ENCODE measurements around the gene CDRT4. TPM values are rescaled to one million over a fixed set of nuclear protein-coding genes. Genes with fewer than 3 reads are reported as not detected.
A peak's percentile ranks its signal among the peaks of the same experiment; 100 is the strongest.

Gene CDRT4
- total RNA-seq, 1 experiment from 2014 or later: 0.80 TPM

- no peak for DNase-seq (ENCODE audit: low read depth)
Observed at GRCh38 chr17:15393414-15393813, 74.0 kb downstream of the CDRT4 start.

DNA sequence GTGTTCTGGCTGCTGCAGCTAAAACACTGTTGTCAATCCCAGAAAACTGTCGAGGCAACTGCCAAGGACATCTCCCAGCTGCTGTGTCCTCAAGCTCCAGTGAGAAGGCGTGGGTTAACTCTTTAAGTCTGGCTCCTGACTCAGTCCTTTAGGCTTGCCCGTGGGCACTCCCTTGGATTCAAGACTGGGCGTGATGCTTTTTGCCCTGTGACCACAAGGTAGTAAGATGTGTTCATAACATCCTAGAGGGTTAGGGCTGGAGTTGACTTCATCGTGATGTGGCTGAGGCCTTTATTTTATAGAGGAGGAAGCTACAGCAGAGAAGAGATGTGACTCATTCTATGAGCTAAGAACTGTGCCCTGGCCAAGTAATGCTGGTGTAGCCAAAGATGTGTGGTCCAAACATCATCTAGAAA is 75.1 kb downstream of the CDRT4 start:
- peak; percentile 83 for DNase-seq (ENCODE audit: low read depth)

DNA sequence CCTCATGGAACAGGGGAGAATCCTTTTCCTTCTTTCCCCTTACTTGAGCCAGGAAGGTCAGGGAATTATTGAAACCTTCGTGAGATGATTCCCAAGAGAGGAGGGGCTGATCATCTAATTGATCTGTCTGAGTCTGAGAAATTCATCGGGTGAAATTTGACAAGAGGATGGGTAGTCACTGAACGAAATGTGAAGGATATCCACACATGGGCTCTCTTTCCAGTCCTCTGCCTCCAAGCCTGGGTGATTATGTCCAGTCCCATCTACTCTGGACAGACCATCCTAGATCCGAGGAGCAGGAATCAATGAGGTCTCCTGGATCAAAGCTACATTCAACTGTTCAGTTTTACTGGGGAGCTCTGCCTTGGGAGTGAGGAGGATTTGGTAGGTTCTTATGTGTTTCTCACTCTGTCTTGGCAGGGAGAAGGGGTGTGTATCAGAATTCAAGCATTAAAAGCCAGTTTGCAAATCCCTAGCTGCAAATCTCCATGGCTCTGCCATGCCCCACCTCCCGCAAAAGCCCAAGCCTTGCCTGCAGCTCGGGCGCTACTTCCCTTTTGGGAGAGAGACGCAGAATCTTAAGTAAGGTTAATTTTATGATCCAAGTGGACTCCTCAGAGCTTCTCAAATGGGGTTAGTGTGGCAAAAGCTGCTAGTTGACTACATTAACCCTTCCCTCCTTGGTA is 78.9 kb downstream of the CDRT4 start:
- no peak for DNase-seq (ENCODE audit: low read depth)

- DNase-seq (ENCODE audit: low read depth): no peak
Observed at GRCh38 chr17:15386083-15386482, 81.3 kb downstream of the CDRT4 start.

Other genes starting within 250 kb of the CDRT4 start
- 26.7 and 32.4 TPM in 2 replicates for gene PMP22, start 202.3 kb downstream of the CDRT4 start, total RNA-seq (2014; rRNA removed; shearing (Covaris generic))
- not detected in 2 replicates for gene TEKT3, start 126.0 kb downstream of the CDRT4 start, total RNA-seq (2014; rRNA removed; shearing (Covaris generic))
- 23.4 and 33.8 TPM in 2 replicates for gene TVP23C, start 95.9 kb upstream of the CDRT4 start, total RNA-seq (2014; rRNA removed; shearing (Covaris generic))
- 4.2 and 4.9 TPM in 2 replicates for gene FBXW10B, start 152.1 kb upstream of the CDRT4 start, total RNA-seq (2014; rRNA removed; shearing (Covaris generic))
- gene TRIM16, start 216.7 kb upstream of the CDRT4 start, total RNA-seq (2014; rRNA removed; shearing (Covaris generic)): 105 and 106 TPM in 2 replicates
- gene ZNF286A, start 232.1 kb upstream of the CDRT4 start, total RNA-seq (2014; rRNA removed; shearing (Covaris generic)): 39.9 and 84.3 TPM in 2 replicates

All from Daoy (cell line).